Activated CD8-positive, alpha-beta memory T cell treated with anti-CD3 and anti-CD28 coated beads, Interleukin-2, amount 10 ng/mL, durations not matched to agents 7 days and 5 days (primary cell): Measurements from ENCODE around the gene ISM1. TPM values are rescaled to one million over a fixed set of nuclear protein-coding genes. Genes with fewer than 3 reads are reported as not detected.
A peak's percentile ranks its signal among the peaks of the same experiment; 100 is the strongest.

Experiments used
- ATAC-seq: fragments of 150-1000 bp; cut with Tn5 transposase; one replicate; pipeline ENCODE4 v1.10.0; 2021; ENCODE audit warnings: moderate library complexity
- CTCF ChIA-PET: fragments of 350-600 bp; sonication (Branson Sonifier 250); formaldehyde crosslinking; loops from one replicate; lab custom pipeline; 2021; ENCODE audit warnings: antibody characterized with exemption; lab: Charles Lee
- DNase-seq: peaks from one replicate; pipeline ENCODE4 v3.0.0-alpha.2; 2020
- H3K27ac Mint-ChIP-seq: one replicate; pipeline ENCODE4 v1.8.0; 2021; ENCODE audit warnings: mild to moderate bottlenecking, mixed read lengths
- H3K27me3 Mint-ChIP-seq: one replicate; pipeline ENCODE4 v1.8.0; 2021; ENCODE audit warnings: mixed read lengths
- H3K36me3 Mint-ChIP-seq: one replicate; pipeline ENCODE4 v1.8.0; 2021; ENCODE audit warnings: mild to moderate bottlenecking, mixed read lengths
- H3K4me1 Mint-ChIP-seq: one replicate; pipeline ENCODE4 v1.8.0; 2021; ENCODE audit warnings: mixed read lengths
- H3K4me3 Mint-ChIP-seq: one replicate; pipeline ENCODE4 v1.8.0; 2021; ENCODE audit warnings: mild to moderate bottlenecking, moderate library complexity, mixed read lengths
- H3K9me3 Mint-ChIP-seq: one replicate; pipeline ENCODE4 v1.8.0; 2022; ENCODE audit warnings: low read depth, mixed read lengths
- total RNA-seq, 2 experiments: library from RNA; stranded (reverse); gene quantifications; one replicate each; pipeline ENCODE4 v1.2.3, GENCODE V29; 2021

ISM1 gene
- total RNA-seq, 2 experiments from 2014 or later = 0.12 to 0.23 TPM

- Mint-ChIP-seq H3K27me3 (no peaks in the 10 kb centered on the region), H3K4me3 (no peak overlapping the region), H3K4me1 (no peaks in the 10 kb centered on the region), H3K36me3 (no peaks in the 10 kb centered on the region), H3K9me3 (no peaks in the 10 kb centered on the region), H3K27ac (no peak overlapping the region)
- DNase-seq = peak; percentile 51
- CTCF ChIA-PET = interaction anchor here (0.7 to 2.2 kb wide), 13 partner anchors 9 to 243 kb away, joined by 3 to 30 read pairs (median 3); no protein-coding TSS in a partner anchor
- peak; percentile 69 for ATAC-seq
Observed at GRCh38 chr20:13302647-13303450, 81.8 kb downstream of the ISM1 start.

DNA sequence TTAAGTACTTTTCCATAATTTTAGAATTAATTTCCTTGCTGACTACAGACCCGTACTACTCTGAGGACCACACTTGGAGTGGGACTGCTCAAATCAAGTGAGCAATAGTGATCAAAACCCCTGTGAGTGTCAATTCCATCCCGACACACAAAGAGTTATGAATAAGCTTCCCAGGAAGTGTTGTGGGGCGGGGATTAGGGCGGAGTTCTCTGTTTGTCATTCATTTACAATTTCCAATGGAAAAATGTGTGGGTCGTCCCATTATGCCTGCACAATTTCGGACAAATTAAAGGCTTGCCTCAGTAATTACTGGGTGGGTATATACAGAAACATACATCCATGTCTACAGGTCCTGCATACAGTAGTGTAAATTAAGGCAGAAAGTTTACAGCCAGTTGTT lies 84.2 kb downstream of the ISM1 start:
- Mint-ChIP-seq H3K36me3 (no peaks in the 10 kb centered on the region), H3K27ac (no peak overlapping the region), H3K27me3 (no peaks in the 10 kb centered on the region), H3K4me3 (no peak overlapping the region), H3K9me3 (no peaks in the 10 kb centered on the region), H3K4me1 (no peaks in the 10 kb centered on the region)
- no peak for ATAC-seq
- no peak for DNase-seq
- CTCF ChIA-PET = no interaction called here

DNA sequence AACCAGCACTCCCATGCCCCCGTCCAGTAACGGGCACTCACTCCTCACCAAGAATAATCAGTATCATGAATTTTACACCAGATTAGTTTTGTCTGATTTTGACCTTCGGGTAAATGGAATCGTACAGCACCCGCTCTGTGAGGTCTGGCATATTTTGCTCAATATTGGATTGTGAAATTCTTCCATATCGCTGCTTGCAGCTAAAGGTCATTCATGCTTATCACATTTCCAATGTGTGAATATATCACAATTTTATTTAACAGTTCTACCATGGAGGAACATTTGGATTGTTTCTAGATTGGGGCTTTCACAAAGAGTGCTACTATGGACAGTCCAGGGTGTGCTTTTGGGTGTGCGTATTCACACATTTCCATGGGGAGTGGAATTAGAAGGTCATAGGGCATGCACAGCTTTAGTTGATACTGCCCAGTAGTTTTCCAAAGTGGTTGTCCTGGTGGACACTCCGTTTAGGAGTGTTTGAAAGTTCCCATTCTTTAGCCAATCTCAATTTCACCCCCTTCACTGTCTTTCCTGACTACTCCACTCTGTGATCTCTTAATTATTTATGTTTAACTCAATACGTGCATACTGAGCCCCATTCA lies 86.6 kb downstream of the ISM1 start:
- H3K4me1 Mint-ChIP-seq = no peaks in the 10 kb centered on the region
- H3K4me3 Mint-ChIP-seq = no peak overlapping the region
- no peak overlapping the region for H3K27ac Mint-ChIP-seq
- CTCF ChIA-PET = interaction anchor here (0.9 kb wide), 1 partner anchor 17 kb away, joined by 3 read pairs; no protein-coding TSS in a partner anchor
- H3K36me3 Mint-ChIP-seq = no peaks in the 10 kb centered on the region
- ATAC-seq (no peak), DNase-seq (no peak)
- H3K27me3 Mint-ChIP-seq = peaks cover 3% of the 10 kb centered on the region
- no peaks in the 10 kb centered on the region for H3K9me3 Mint-ChIP-seq

- Mint-ChIP-seq H3K4me1 (no peaks in the 10 kb centered on the region), H3K27me3 (peaks cover 11% of the 10 kb centered on the region), H3K9me3 (peaks cover 2% of the 10 kb centered on the region), H3K27ac (no peak overlapping the region), H3K4me3 (no peak overlapping the region), H3K36me3 (no peaks in the 10 kb centered on the region)
- ATAC-seq (no peak), DNase-seq (no peak)
- CTCF ChIA-PET = no interaction called here
Observed at GRCh38 chr20:13312300-13312699, 91.2 kb downstream of the ISM1 start.

DNA sequence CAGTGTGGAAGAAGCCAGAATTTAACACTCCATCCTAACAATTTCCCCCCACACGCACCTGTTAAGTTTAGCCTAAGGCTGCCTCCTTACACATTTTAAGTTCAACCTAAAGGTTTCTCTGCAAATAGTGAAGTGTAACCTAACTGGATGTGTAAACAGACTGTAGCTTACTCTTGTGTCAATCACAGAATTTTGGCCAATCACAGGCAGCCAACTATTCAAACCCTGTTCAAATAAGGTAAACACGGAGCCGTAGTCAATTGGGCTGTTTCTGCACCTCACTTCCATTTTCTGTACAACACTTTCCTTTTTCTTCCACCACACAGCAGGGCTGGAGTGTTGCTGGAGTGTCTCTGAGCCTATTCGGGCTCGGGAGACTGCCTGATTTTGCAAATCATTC lies 92.1 kb downstream of the ISM1 start:
- H3K27ac Mint-ChIP-seq = no peak overlapping the region
- CTCF ChIA-PET = no interaction called here

DNA sequence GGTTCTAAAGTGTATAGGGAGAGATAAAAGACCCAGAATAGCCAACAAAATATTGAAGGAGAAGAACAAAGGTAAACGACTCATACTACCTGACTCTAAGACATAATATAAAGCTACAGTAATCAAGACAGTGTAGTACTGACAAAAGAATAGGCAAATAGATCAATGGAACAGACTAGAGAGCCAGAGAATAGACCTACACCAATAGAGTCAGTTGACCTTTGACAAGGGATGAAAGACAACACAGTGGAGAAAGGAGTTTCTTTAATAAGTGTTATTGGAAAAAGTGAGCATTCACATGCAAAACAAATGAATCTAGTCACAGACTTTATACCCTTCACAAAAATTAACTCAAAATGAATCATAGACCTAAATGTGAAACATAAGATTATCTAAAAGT lies 96.4 kb downstream of the ISM1 start:
- no peak for ATAC-seq
- Mint-ChIP-seq H3K36me3 (no peaks in the 10 kb centered on the region), H3K4me1 (no peaks in the 10 kb centered on the region), H3K4me3 (no peak overlapping the region), H3K27ac (no peak overlapping the region), H3K9me3 (peaks cover 2% of the 10 kb centered on the region), H3K27me3 (peaks cover 8% of the 10 kb centered on the region)
- DNase-seq = no peak
- CTCF ChIA-PET = no interaction called here

More for the DNA sequence above, 92.1 kb downstream of the ISM1 start:
- peaks cover 2% of the 10 kb centered on the region for H3K9me3 Mint-ChIP-seq
- H3K4me1 Mint-ChIP-seq = no peaks in the 10 kb centered on the region
- ATAC-seq (no peak), DNase-seq (no peak)
- no peaks in the 10 kb centered on the region for H3K36me3 Mint-ChIP-seq
- peaks cover 11% of the 10 kb centered on the region for H3K27me3 Mint-ChIP-seq
- H3K4me3 Mint-ChIP-seq = no peak overlapping the region

GRCh38 chr20:13318871-13319521 lies 97.9 kb downstream of the ISM1 start:
- Mint-ChIP-seq H3K4me3 (no peak overlapping the region), H3K4me1 (no peaks in the 10 kb centered on the region), H3K27ac (no peak overlapping the region), H3K9me3 (peaks cover 2% of the 10 kb centered on the region), H3K27me3 (peaks cover 11% of the 10 kb centered on the region), H3K36me3 (no peaks in the 10 kb centered on the region)
- DNase-seq = no peak
- no peak for ATAC-seq
- CTCF ChIA-PET = no interaction called here

GRCh38 chr20:13320702-13321101 lies 99.6 kb downstream of the ISM1 start:
- Mint-ChIP-seq H3K4me3 (no peak overlapping the region), H3K27ac (no peak overlapping the region), H3K9me3 (no peaks in the 10 kb centered on the region), H3K4me1 (no peaks in the 10 kb centered on the region), H3K36me3 (no peaks in the 10 kb centered on the region), H3K27me3 (peaks cover 17% of the 10 kb centered on the region)
- no peak for DNase-seq
- CTCF ChIA-PET = no interaction called here
- ATAC-seq = no peak

DNA sequence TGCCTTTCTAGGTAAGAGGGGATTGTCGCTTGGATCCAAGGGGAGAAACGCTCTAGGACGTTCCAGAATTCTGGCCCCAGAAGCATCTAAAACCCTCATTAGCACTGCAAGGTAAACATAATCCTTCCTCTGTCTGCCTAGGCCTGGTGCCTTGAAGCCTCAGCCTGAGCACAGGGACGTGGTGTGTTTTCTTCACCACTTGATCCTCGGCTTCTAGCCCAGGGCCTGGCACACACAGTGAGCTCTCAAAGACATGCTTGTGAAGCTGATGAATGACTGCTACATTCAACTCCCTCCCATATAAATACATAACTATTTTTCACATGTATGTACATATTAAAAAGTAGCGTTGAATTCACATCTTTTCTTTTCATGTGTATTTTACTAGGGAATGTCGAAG lies 100.3 kb downstream of the ISM1 start:
- CTCF ChIA-PET = interaction anchor here (1.3 kb wide), 1 partner anchor 203 kb away, joined by 3 read pairs; no protein-coding TSS in a partner anchor
- Mint-ChIP-seq H3K4me3 (no peak overlapping the region), H3K4me1 (no peaks in the 10 kb centered on the region), H3K27ac (no peak overlapping the region), H3K36me3 (no peaks in the 10 kb centered on the region), H3K27me3 (peaks cover 15% of the 10 kb centered on the region), H3K9me3 (no peaks in the 10 kb centered on the region)
- DNase-seq (no peak), ATAC-seq (no peak)

- H3K27ac Mint-ChIP-seq = no peak overlapping the region
- CTCF ChIA-PET = interaction anchor here (1.3 kb wide), 1 partner anchor 203 kb away, joined by 3 read pairs; no protein-coding TSS in a partner anchor
- no peaks in the 10 kb centered on the region for H3K9me3 Mint-ChIP-seq
- ATAC-seq (no peak), DNase-seq (no peak)
- no peaks in the 10 kb centered on the region for H3K4me1 Mint-ChIP-seq
- H3K27me3 Mint-ChIP-seq = peaks cover 15% of the 10 kb centered on the region
- no peak overlapping the region for H3K4me3 Mint-ChIP-seq
- H3K36me3 Mint-ChIP-seq = no peaks in the 10 kb centered on the region
Observed at GRCh38 chr20:13322198-13322597, 101.1 kb downstream of the ISM1 start.

- Mint-ChIP-seq H3K4me3 (no peak overlapping the region), H3K27me3 (peaks cover 16% of the 10 kb centered on the region), H3K9me3 (no peaks in the 10 kb centered on the region), H3K4me1 (no peaks in the 10 kb centered on the region), H3K36me3 (no peaks in the 10 kb centered on the region), H3K27ac (no peak overlapping the region)
- CTCF ChIA-PET = interaction anchor here (1.3 kb wide), 1 partner anchor 204 kb away, joined by 3 read pairs; no protein-coding TSS in a partner anchor
- ATAC-seq (no peak), DNase-seq (no peak)
Observed at GRCh38 chr20:13322621-13323020, 101.5 kb downstream of the ISM1 start.

- DNase-seq (no peak), ATAC-seq (no peak)
- no peaks in the 10 kb centered on the region for H3K9me3 Mint-ChIP-seq
- no peaks in the 10 kb centered on the region for H3K4me1 Mint-ChIP-seq
- H3K27me3 Mint-ChIP-seq = peaks cover 27% of the 10 kb centered on the region
- no peaks in the 10 kb centered on the region for H3K36me3 Mint-ChIP-seq
- H3K27ac Mint-ChIP-seq = no peak overlapping the region
- H3K4me3 Mint-ChIP-seq = no peak overlapping the region
- CTCF ChIA-PET = interaction anchor here (0.9 to 1.4 kb wide), 3 partner anchors 17 to 222 kb away, joined by 3 to 4 read pairs (median 3); no protein-coding TSS in a partner anchor
Observed at GRCh38 chr20:13325033-13325432, 104.0 kb downstream of the ISM1 start.

- ATAC-seq (no peak), DNase-seq (no peak)
- no peaks in the 10 kb centered on the region for H3K4me1 Mint-ChIP-seq
- no peaks in the 10 kb centered on the region for H3K36me3 Mint-ChIP-seq
- H3K4me3 Mint-ChIP-seq = no peak overlapping the region
- CTCF ChIA-PET = no interaction called here
- peaks cover 30% of the 10 kb centered on the region for H3K27me3 Mint-ChIP-seq
- H3K27ac Mint-ChIP-seq = no peak overlapping the region
- no peaks in the 10 kb centered on the region for H3K9me3 Mint-ChIP-seq
Observed at GRCh38 chr20:13325796-13326340, 104.8 kb downstream of the ISM1 start.
